HepG2 (cell line): ENCODE measurements around the gene CS. TPM values are rescaled to one million over a fixed set of nuclear protein-coding genes. Genes with fewer than 3 reads are reported as not detected.

ENCODE experiments used
- ATRX ChIP-seq: sonication (generic); formaldehyde crosslinking; IDR thresholded peaks from 2 replicates; pipeline ENCODE4 v1.4.0; 2020; ENCODE audit warnings: missing genetic modification reagents, borderline replicate concordance
- DMAP1 ChIP-seq: IDR thresholded peaks from 2 replicates; pipeline ENCODE4 v1.6.1; 2016
- FOSL1 ChIP-seq: sonication (generic); formaldehyde crosslinking; IDR thresholded peaks from 2 replicates; pipeline ENCODE4 v1.9.0; 2021; ENCODE audit warnings: missing genetic modification reagents, borderline replicate concordance
- HES4 ChIP-seq: sonication (generic); formaldehyde crosslinking; IDR thresholded peaks from 2 replicates; pipeline ENCODE4 v1.9.0; 2021; ENCODE audit warnings: mild to moderate bottlenecking, missing genetic modification reagents, borderline replicate concordance
- HMGXB4 ChIP-seq, 2 experiments: sonication (generic) in 1 of 2; formaldehyde crosslinking in 1 of 2; IDR thresholded peaks; 2 replicates each; pipeline versions ENCODE4 v1.4.0 to v1.6.1; 2018 to 2020; ENCODE audit warnings: missing genetic modification reagents in 2 of 2, borderline replicate concordance in 1 of 2, low read depth in 1 of 2, mild to moderate bottlenecking in 1 of 2, missing biosample characterization in 1 of 2
- HOXA5 ChIP-seq: sonication (generic); formaldehyde crosslinking; IDR thresholded peaks from 2 replicates; pipeline ENCODE4 v1.4.0; 2020; ENCODE audit warnings: missing genetic modification reagents
- MEF2D ChIP-seq: sonication (generic); formaldehyde crosslinking; IDR thresholded peaks from 2 replicates; pipeline ENCODE4 v1.5.1; 2020; ENCODE audit warnings: mild to moderate bottlenecking, missing genetic modification reagents
- PITX1 ChIP-seq: sonication (generic); formaldehyde crosslinking; IDR thresholded peaks from 2 replicates; pipeline ENCODE4 v1.5.1; 2020; ENCODE audit warnings: mild to moderate bottlenecking, missing genetic modification reagents
- ZBTB44 ChIP-seq: sonication (generic); formaldehyde crosslinking; IDR thresholded peaks from 2 replicates; pipeline ENCODE4 v1.4.0; 2020; ENCODE audit warnings: missing genetic modification reagents
- ZBTB7B ChIP-seq: sonication (generic); formaldehyde crosslinking; IDR thresholded peaks from 2 replicates; pipeline ENCODE4 v1.4.0; 2020; ENCODE audit warnings: missing genetic modification reagents
- ZHX2 ChIP-seq, 2 experiments: sonication (generic) in 1 of 2; formaldehyde crosslinking in 1 of 2; IDR thresholded peaks; 2 replicates each; pipeline versions ENCODE4 v1.6.1 to v1.9.0; 2014 to 2022; ENCODE audit warnings: antibody characterized with exemption in 1 of 2, borderline replicate concordance in 1 of 2, inconsistent platforms in 1 of 2, low read depth in 1 of 2, missing genetic modification reagents in 1 of 2
- ZNF224 ChIP-seq: sonication (generic); formaldehyde crosslinking; IDR thresholded peaks from 2 replicates; pipeline ENCODE4 v1.5.0; 2020; ENCODE audit warnings: mild to moderate bottlenecking, missing genetic modification reagents
- ZNF225 ChIP-seq: sonication (generic); formaldehyde crosslinking; IDR thresholded peaks from 2 replicates; pipeline ENCODE4 v1.4.0; 2020; ENCODE audit warnings: mild to moderate bottlenecking, missing genetic modification reagents
- ZNF260 ChIP-seq: sonication (generic); formaldehyde crosslinking; IDR thresholded peaks from 2 replicates; pipeline ENCODE4 v1.4.0; 2020; ENCODE audit warnings: missing genetic modification reagents, low read depth, mild to moderate bottlenecking, borderline replicate concordance
- ZNF572 ChIP-seq: sonication (generic); formaldehyde crosslinking; IDR thresholded peaks from 2 replicates; pipeline ENCODE4 v1.5.1; 2020; ENCODE audit warnings: mild to moderate bottlenecking, missing genetic modification reagents
- ZNF747 ChIP-seq: sonication (generic); formaldehyde crosslinking; IDR thresholded peaks from 2 replicates; pipeline ENCODE4 v1.8.1; 2023; ENCODE audit warnings: missing genetic modification reagents, mild to moderate bottlenecking, borderline replicate concordance
- ZNF777 ChIP-seq: sonication (generic); formaldehyde crosslinking; IDR thresholded peaks from 2 replicates; pipeline ENCODE4 v1.4.0; 2020; ENCODE audit warnings: missing genetic modification reagents
- ZNF883 ChIP-seq: sonication (generic); formaldehyde crosslinking; IDR thresholded peaks from 2 replicates; pipeline ENCODE4 v1.5.1; 2020; ENCODE audit warnings: mild to moderate bottlenecking, missing genetic modification reagents; ENCODE audit errors: not compliant biosample characterization
- polyA plus RNA-seq, 8 experiments: library from polyadenylated mRNA; depleted of rRNA in 3 of 8; stranded (reverse) in 7 of 8; unstranded in 1 of 8; fragments of >200 nt; fragmentation: Illumina TruSeq in 4 of 8; extraction: Trizol in 4 of 8; gene quantifications; 2 replicates each; pipeline versions ENCODE4 v1.2.1 to v1.2.3, GENCODE V29; 2011 to 2016; ENCODE audit warnings: low read depth in 4 of 8, missing spikeins in 1 of 8, mixed read lengths in 1 of 8; ENCODE audit not compliant: insufficient read depth in 1 of 8
- total RNA-seq, 5 experiments: library from RNA; depleted of rRNA; stranded (reverse); fragments of >200 nt; fragmentation: Illumina TruSeq; extraction: Trizol; gene quantifications; 2 replicates each; pipeline ENCODE4 v1.2.3, GENCODE V29; 2016; ENCODE audit warnings: low read depth in 1 of 5

The CS gene
- total and polyA plus RNA-seq, 2 of the 13 experiments (the other 11 are each of a cell fraction or from before 2014, with no cell fraction given): 173 to 175 TPM

- TF ChIP-seq FOSL1 (no peak), ZNF883 (CRISPR knock-in tag) (peak; percentile 77), ZBTB44 (no peak), HOXA5 (no peak), PITX1 (CRISPR knock-in tag) (no peak), ZNF572 (CRISPR knock-in tag) (no peak; the same call in 1 of the 2 replicates), ZNF225 (CRISPR knock-in tag) (0 out of 2 replicates have a peak, but pooled peaks have one; percentile 79), MEF2D (peak; percentile 36; the same call in 1 of the 2 replicates), ZBTB7B (CRISPR knock-in tag) (peak; percentile 60; the same call in 1 of the 2 replicates), ZNF224 (CRISPR knock-in tag) (no peak), HMGXB4 (CRISPR knock-in tag; IDR thresholded peaks at IDR 0.05; ENCODE audit: borderline replicate concordance in 1 of 2, low read depth in 1 of 2) (peak; percentile 76 to 93), ZHX2 (IDR thresholded peaks at IDR 0.05; ENCODE audit: low read depth) (peak; percentile 52; the same call in 1 of the 2 replicates), ZHX2 (CRISPR knock-in tag; IDR thresholded peaks at IDR 0.05; ENCODE audit: borderline replicate concordance) (no peak), ZNF747 (CRISPR knock-in tag) (peak; percentile 79; the same call in 1 of the 2 replicates), HES4 (CRISPR knock-in tag) (peak; percentile 96), ATRX (CRISPR knock-in tag) (no peak), DMAP1 (peak; percentile 57), ZNF260 (CRISPR knock-in tag) (no peak), ZNF777 (CRISPR knock-in tag) (peak; percentile 72)
Measured at GRCh38 chr12:56266693-56267442, 33.3 kb downstream of the CS start, which contains the start of gene COQ10A (continued).
